Activated T-cell treated with anti-CD3 and anti-CD28 coated beads, Interleukin-2, amount 50 U/mL, for 4 hours (primary cell): Measurements from ENCODE around the gene DNAJC30. TPM values are rescaled to one million over a fixed set of nuclear protein-coding genes. Genes with fewer than 3 reads are reported as not detected.
A peak's percentile ranks its signal among the peaks of the same experiment; 100 is the strongest.
"Not testable (repeated sequence)": the region's sequence is repeated elsewhere in the genome, so short reads cannot be mapped to it uniquely, and the experiment has no call there.

Experiments
- ATAC-seq, 2 donors: fragments of 200-7000 bp; cut with Tn5 transposase; one replicate each; pipeline ENCODE4 v1.10.0; 2021
- DNase-seq: peaks from one replicate; pipeline ENCODE4 v3.0.0-alpha.2; 2020
- H3K27me3 Mint-ChIP-seq: one replicate; pipeline ENCODE4 v1.8.0; 2021; ENCODE audit warnings: low read depth, mixed read lengths
- H3K36me3 Mint-ChIP-seq: one replicate; pipeline ENCODE4 v1.8.0; 2022; ENCODE audit warnings: mixed read lengths; ENCODE audit not compliant: insufficient read depth
- H3K4me1 Mint-ChIP-seq: one replicate; pipeline ENCODE4 v1.8.0; 2021; ENCODE audit warnings: low read depth, mixed read lengths
- H3K4me3 Mint-ChIP-seq: one replicate; pipeline ENCODE4 v1.8.0; 2021; ENCODE audit warnings: mild to moderate bottlenecking, moderate library complexity, mixed read lengths
- H3K9me3 Mint-ChIP-seq: one replicate; pipeline ENCODE4 v1.8.0; 2021; ENCODE audit warnings: mixed read lengths
- total RNA-seq, 3 donors: library from RNA; stranded (reverse); gene quantifications; one replicate each; pipeline ENCODE4 v1.2.1, GENCODE V29; 2021

The DNAJC30 gene
- total RNA-seq, 3 donors from 2014 or later, result 11.9 to 12.7 (median 12.0) TPM

- Mint-ChIP-seq H3K36me3 (no peaks in the 10 kb centered on the region), H3K4me3 (peak overlapping the region; percentile 84), H3K27me3 (no peaks in the 10 kb centered on the region), H3K9me3 (no peaks in the 10 kb centered on the region), H3K4me1 (peaks cover 29% of the 10 kb centered on the region)
- DNase-seq (peak; percentile 72), ATAC-seq (peak; percentile 79 to 80)
Measured at GRCh38 chr7:73717991-73718405, 34.7 kb upstream of the DNAJC30 start.

- Mint-ChIP-seq H3K27me3 (no peaks in the 10 kb centered on the region), H3K4me1 (peaks cover 31% of the 10 kb centered on the region), H3K9me3 (no peaks in the 10 kb centered on the region), H3K36me3 (no peaks in the 10 kb centered on the region), H3K4me3 (peak overlapping the region; percentile 84)
- no peak for DNase-seq
- ATAC-seq, result no peak
Measured at GRCh38 chr7:73717025-73717807, 34.0 kb upstream of the DNAJC30 start.

GRCh38 chr7:73716318-73716890 is 33.2 kb upstream of the DNAJC30 start:
- ATAC-seq (no peak), DNase-seq (no peak)
- H3K36me3 Mint-ChIP-seq, result no peaks in the 10 kb centered on the region
- no peaks in the 10 kb centered on the region for H3K9me3 Mint-ChIP-seq
- H3K4me3 Mint-ChIP-seq, result no peak overlapping the region
- H3K27me3 Mint-ChIP-seq, result no peaks in the 10 kb centered on the region
- peaks cover 31% of the 10 kb centered on the region for H3K4me1 Mint-ChIP-seq

GRCh38 chr7:73715648-73716317 is 32.5 kb upstream of the DNAJC30 start:
- peaks cover 31% of the 10 kb centered on the region for H3K4me1 Mint-ChIP-seq
- H3K4me3 Mint-ChIP-seq, result no peak overlapping the region
- no peaks in the 10 kb centered on the region for H3K9me3 Mint-ChIP-seq
- no peaks in the 10 kb centered on the region for H3K27me3 Mint-ChIP-seq
- ATAC-seq, result peak; percentile 41 to 57
- no peaks in the 10 kb centered on the region for H3K36me3 Mint-ChIP-seq
- DNase-seq, result peak; percentile 20

GRCh38 chr7:73713319-73713718 is 30.1 kb upstream of the DNAJC30 start:
- not testable (repeated sequence) for H3K9me3 Mint-ChIP-seq

GRCh38 chr7:73712773-73713172 is 29.5 kb upstream of the DNAJC30 start:
- DNase-seq (no peak), ATAC-seq (no peak)
- Mint-ChIP-seq H3K27me3 (no peaks in the 10 kb centered on the region), H3K4me3 (no peak overlapping the region), H3K9me3 (no peaks in the 10 kb centered on the region), H3K4me1 (peaks cover 21% of the 10 kb centered on the region), H3K36me3 (no peaks in the 10 kb centered on the region)

More at GRCh38 chr7:73713319-73713718, 30.1 kb upstream of the DNAJC30 start:
- not testable (repeated sequence) for H3K4me3 Mint-ChIP-seq, ATAC-seq, DNase-seq, H3K27me3 Mint-ChIP-seq, H3K36me3 Mint-ChIP-seq
- H3K4me1 Mint-ChIP-seq, result peaks cover 26% of the 10 kb centered on the region

GRCh38 chr7:73708961-73709549 is 25.8 kb upstream of the DNAJC30 start:
- H3K4me3 Mint-ChIP-seq, result no peak overlapping the region

GRCh38 chr7:73707045-73707631 is 23.9 kb upstream of the DNAJC30 start:
- no peaks in the 10 kb centered on the region for H3K27me3 Mint-ChIP-seq
- H3K4me3 Mint-ChIP-seq, result no peak overlapping the region
- H3K4me1 Mint-ChIP-seq, result peaks cover 14% of the 10 kb centered on the region
- ATAC-seq (no peak), DNase-seq (no peak)
- peaks cover 3% of the 10 kb centered on the region for H3K36me3 Mint-ChIP-seq
- H3K9me3 Mint-ChIP-seq, result no peaks in the 10 kb centered on the region

More at GRCh38 chr7:73708961-73709549, 25.8 kb upstream of the DNAJC30 start:
- peaks cover 14% of the 10 kb centered on the region for H3K4me1 Mint-ChIP-seq
- no peaks in the 10 kb centered on the region for H3K36me3 Mint-ChIP-seq
- no peaks in the 10 kb centered on the region for H3K9me3 Mint-ChIP-seq
- H3K27me3 Mint-ChIP-seq, result no peaks in the 10 kb centered on the region
- DNase-seq (no peak), ATAC-seq (no peak)

GRCh38 chr7:73706126-73707044 is 23.1 kb upstream of the DNAJC30 start:
- Mint-ChIP-seq H3K9me3 (no peaks in the 10 kb centered on the region), H3K36me3 (peaks cover 8% of the 10 kb centered on the region), H3K4me3 (no peak overlapping the region), H3K4me1 (peaks cover 14% of the 10 kb centered on the region), H3K27me3 (no peaks in the 10 kb centered on the region)
- no peak for DNase-seq
- peak; percentile 80 to 84 for ATAC-seq

- peaks cover 8% of the 10 kb centered on the region for H3K36me3 Mint-ChIP-seq
- no peak overlapping the region for H3K4me3 Mint-ChIP-seq
- DNase-seq, result no peak
- H3K4me1 Mint-ChIP-seq, result peaks cover 14% of the 10 kb centered on the region
- no peaks in the 10 kb centered on the region for H3K27me3 Mint-ChIP-seq
- no peak for ATAC-seq
- H3K9me3 Mint-ChIP-seq, result no peaks in the 10 kb centered on the region
Measured at GRCh38 chr7:73705551-73705920, 22.3 kb upstream of the DNAJC30 start.

GRCh38 chr7:73704640-73705550 is 21.6 kb upstream of the DNAJC30 start:
- Mint-ChIP-seq H3K4me3 (no peak overlapping the region), H3K9me3 (no peaks in the 10 kb centered on the region), H3K36me3 (peaks cover 8% of the 10 kb centered on the region), H3K27me3 (no peaks in the 10 kb centered on the region), H3K4me1 (peaks cover 14% of the 10 kb centered on the region)
- DNase-seq (no peak), ATAC-seq (no peak)

GRCh38 chr7:73703757-73704639 is 20.7 kb upstream of the DNAJC30 start:
- Mint-ChIP-seq H3K27me3 (no peaks in the 10 kb centered on the region), H3K4me1 (peaks cover 14% of the 10 kb centered on the region), H3K4me3 (peak overlapping the region; percentile 16), H3K36me3 (peaks cover 8% of the 10 kb centered on the region), H3K9me3 (no peaks in the 10 kb centered on the region)
- no peak for DNase-seq
- ATAC-seq, result peak; percentile 59 to 60
